ENCODE measurements around the gene PLXNA2.

Gene PLXNA2

GRCh38 chr1:208111646-208112190, 132.5 kb downstream of the PLXNA2 start:
- Histone ChIP-seq H3K9ac (ENCODE audit: low read length) (no peak overlapping the region), H3K4me1 (ENCODE audit: control insufficient read depth, insufficient read depth, low read length) (peaks cover 32% of the 10 kb centered on the region), H3K36me3 (ENCODE audit: control insufficient read depth, insufficient read depth, low read length) (no peaks in the 10 kb centered on the region), H3K27ac (ENCODE audit: low read depth, low read length) (no peak overlapping the region), H3K4me3 (ENCODE audit: low read depth, low read length) (no peak overlapping the region), H3K27me3 (ENCODE audit: control insufficient read depth, insufficient read depth, low read length) (no peaks in the 10 kb centered on the region; the same call in 1 of the 2 replicates), H3K9me3 (ENCODE audit: control insufficient read depth, insufficient read depth, low read depth, low read length) (no peaks in the 10 kb centered on the region)

- Histone ChIP-seq H3K27ac (ENCODE audit: low read depth, low read length) (no peak overlapping the region), H3K9ac (ENCODE audit: low read length) (no peak overlapping the region), H3K36me3 (ENCODE audit: control insufficient read depth, insufficient read depth, low read length) (no peaks in the 10 kb centered on the region), H3K9me3 (ENCODE audit: control insufficient read depth, insufficient read depth, low read depth, low read length) (no peaks in the 10 kb centered on the region), H3K4me3 (ENCODE audit: low read depth, low read length) (no peak overlapping the region), H3K4me1 (ENCODE audit: control insufficient read depth, insufficient read depth, low read length) (peaks cover 36% of the 10 kb centered on the region), H3K27me3 (ENCODE audit: control insufficient read depth, insufficient read depth, low read length) (no peaks in the 10 kb centered on the region; the same call in 1 of the 2 replicates)
These were observed 133.9 kb downstream of the PLXNA2 start for GRCh38 chr1:208110296-208110695.

GRCh38 chr1:208108646-208109330, 135.4 kb downstream of the PLXNA2 start:
- peaks cover 36% of the 10 kb centered on the region for H3K4me1 ChIP-seq (ENCODE audit: control insufficient read depth, insufficient read depth, low read length)
- no peak overlapping the region for H3K27ac ChIP-seq (ENCODE audit: low read depth, low read length)
- H3K4me3 ChIP-seq (ENCODE audit: low read depth, low read length) = no peak overlapping the region
- H3K9ac ChIP-seq (ENCODE audit: low read length) = no peak overlapping the region
- no peaks in the 10 kb centered on the region for H3K9me3 ChIP-seq (ENCODE audit: control insufficient read depth, insufficient read depth, low read depth, low read length)
- no peaks in the 10 kb centered on the region for H3K36me3 ChIP-seq (ENCODE audit: control insufficient read depth, insufficient read depth, low read length)
- no peaks in the 10 kb centered on the region; the same call in 1 of the 2 replicates for H3K27me3 ChIP-seq (ENCODE audit: control insufficient read depth, insufficient read depth, low read length)

GRCh38 chr1:208108213-208108608, 136.0 kb downstream of the PLXNA2 start:
- no peak overlapping the region for H3K27ac ChIP-seq (ENCODE audit: low read depth, low read length)

GRCh38 chr1:208107425-208108212, 136.6 kb downstream of the PLXNA2 start:
- H3K36me3 ChIP-seq (ENCODE audit: control insufficient read depth, insufficient read depth, low read length) = no peaks in the 10 kb centered on the region
- no peak overlapping the region for H3K4me3 ChIP-seq (ENCODE audit: low read depth, low read length)
- no peaks in the 10 kb centered on the region for H3K9me3 ChIP-seq (ENCODE audit: control insufficient read depth, insufficient read depth, low read depth, low read length)
- H3K9ac ChIP-seq (ENCODE audit: low read length) = no peak overlapping the region
- no peak overlapping the region for H3K27ac ChIP-seq (ENCODE audit: low read depth, low read length)
- H3K4me1 ChIP-seq (ENCODE audit: control insufficient read depth, insufficient read depth, low read length) = peaks cover 36% of the 10 kb centered on the region
- no peaks in the 10 kb centered on the region; the same call in 1 of the 2 replicates for H3K27me3 ChIP-seq (ENCODE audit: control insufficient read depth, insufficient read depth, low read length)

More at GRCh38 chr1:208108213-208108608, 136.0 kb downstream of the PLXNA2 start:
- Histone ChIP-seq H3K9ac (ENCODE audit: low read length) (no peak overlapping the region), H3K9me3 (ENCODE audit: control insufficient read depth, insufficient read depth, low read depth, low read length) (no peaks in the 10 kb centered on the region), H3K27me3 (ENCODE audit: control insufficient read depth, insufficient read depth, low read length) (no peaks in the 10 kb centered on the region; the same call in 1 of the 2 replicates), H3K4me3 (ENCODE audit: low read depth, low read length) (no peak overlapping the region), H3K4me1 (ENCODE audit: control insufficient read depth, insufficient read depth, low read length) (peaks cover 36% of the 10 kb centered on the region), H3K36me3 (ENCODE audit: control insufficient read depth, insufficient read depth, low read length) (no peaks in the 10 kb centered on the region)

GRCh38 chr1:208106218-208106617, 138.0 kb downstream of the PLXNA2 start:
- Histone ChIP-seq H3K9me3 (ENCODE audit: control insufficient read depth, insufficient read depth, low read depth, low read length) (no peaks in the 10 kb centered on the region), H3K36me3 (ENCODE audit: control insufficient read depth, insufficient read depth, low read length) (no peaks in the 10 kb centered on the region), H3K4me3 (ENCODE audit: low read depth, low read length) (no peak overlapping the region), H3K4me1 (ENCODE audit: control insufficient read depth, insufficient read depth, low read length) (peaks cover 42% of the 10 kb centered on the region), H3K9ac (ENCODE audit: low read length) (no peak overlapping the region), H3K27ac (ENCODE audit: low read depth, low read length) (no peak overlapping the region), H3K27me3 (ENCODE audit: control insufficient read depth, insufficient read depth, low read length) (no peaks in the 10 kb centered on the region; the same call in 1 of the 2 replicates)

GRCh38 chr1:208105756-208106155, 138.4 kb downstream of the PLXNA2 start:
- Histone ChIP-seq H3K9ac (ENCODE audit: low read length) (no peak overlapping the region), H3K27me3 (ENCODE audit: control insufficient read depth, insufficient read depth, low read length) (no peaks in the 10 kb centered on the region; the same call in 1 of the 2 replicates), H3K4me1 (ENCODE audit: control insufficient read depth, insufficient read depth, low read length) (peaks cover 46% of the 10 kb centered on the region), H3K36me3 (ENCODE audit: control insufficient read depth, insufficient read depth, low read length) (no peaks in the 10 kb centered on the region), H3K4me3 (ENCODE audit: low read depth, low read length) (no peak overlapping the region), H3K27ac (ENCODE audit: low read depth, low read length) (no peak overlapping the region), H3K9me3 (ENCODE audit: control insufficient read depth, insufficient read depth, low read depth, low read length) (no peaks in the 10 kb centered on the region)

- no peak overlapping the region for H3K4me3 ChIP-seq (ENCODE audit: low read depth, low read length)
- no peaks in the 10 kb centered on the region for H3K9me3 ChIP-seq (ENCODE audit: control insufficient read depth, insufficient read depth, low read depth, low read length)
- no peak overlapping the region for H3K27ac ChIP-seq (ENCODE audit: low read depth, low read length)
- H3K9ac ChIP-seq (ENCODE audit: low read length) = no peak overlapping the region
- no peaks in the 10 kb centered on the region for H3K36me3 ChIP-seq (ENCODE audit: control insufficient read depth, insufficient read depth, low read length)
- no peaks in the 10 kb centered on the region; the same call in 1 of the 2 replicates for H3K27me3 ChIP-seq (ENCODE audit: control insufficient read depth, insufficient read depth, low read length)
- H3K4me1 ChIP-seq (ENCODE audit: control insufficient read depth, insufficient read depth, low read length) = peaks cover 38% of the 10 kb centered on the region
These were observed 140.3 kb downstream of the PLXNA2 start for GRCh38 chr1:208103597-208104513.

GRCh38 chr1:208101661-208102431, 142.3 kb downstream of the PLXNA2 start:
- Histone ChIP-seq H3K9ac (ENCODE audit: low read length) (no peak overlapping the region), H3K36me3 (ENCODE audit: control insufficient read depth, insufficient read depth, low read length) (no peaks in the 10 kb centered on the region), H3K27ac (ENCODE audit: low read depth, low read length) (no peak overlapping the region), H3K4me3 (ENCODE audit: low read depth, low read length) (no peak overlapping the region), H3K9me3 (ENCODE audit: control insufficient read depth, insufficient read depth, low read depth, low read length) (no peaks in the 10 kb centered on the region), H3K27me3 (ENCODE audit: control insufficient read depth, insufficient read depth, low read length) (no peaks in the 10 kb centered on the region; the same call in 1 of the 2 replicates), H3K4me1 (ENCODE audit: control insufficient read depth, insufficient read depth, low read length) (peaks cover 31% of the 10 kb centered on the region)

- H3K9ac ChIP-seq (ENCODE audit: low read length) = no peak overlapping the region
- H3K27ac ChIP-seq (ENCODE audit: low read depth, low read length) = no peak overlapping the region
- H3K9me3 ChIP-seq (ENCODE audit: control insufficient read depth, insufficient read depth, low read depth, low read length) = no peaks in the 10 kb centered on the region
- peaks cover 27% of the 10 kb centered on the region for H3K4me1 ChIP-seq (ENCODE audit: control insufficient read depth, insufficient read depth, low read length)
- no peak overlapping the region for H3K4me3 ChIP-seq (ENCODE audit: low read depth, low read length)
- no peaks in the 10 kb centered on the region for H3K27me3 ChIP-seq (ENCODE audit: control insufficient read depth, insufficient read depth, low read length)
- no peaks in the 10 kb centered on the region; the same call in 1 of the 2 replicates for H3K36me3 ChIP-seq (ENCODE audit: control insufficient read depth, insufficient read depth, low read length)
These were observed 143.3 kb downstream of the PLXNA2 start for GRCh38 chr1:208100906-208101305.

Data from HUES6 (cell line).